Measurements from ENCODE around the gene RALGAPA2.
"Not testable (repeated sequence)": the region's sequence is repeated elsewhere in the genome, so short reads cannot be mapped to it uniquely, and the experiment has no call there.

Gene RALGAPA2

DNA sequence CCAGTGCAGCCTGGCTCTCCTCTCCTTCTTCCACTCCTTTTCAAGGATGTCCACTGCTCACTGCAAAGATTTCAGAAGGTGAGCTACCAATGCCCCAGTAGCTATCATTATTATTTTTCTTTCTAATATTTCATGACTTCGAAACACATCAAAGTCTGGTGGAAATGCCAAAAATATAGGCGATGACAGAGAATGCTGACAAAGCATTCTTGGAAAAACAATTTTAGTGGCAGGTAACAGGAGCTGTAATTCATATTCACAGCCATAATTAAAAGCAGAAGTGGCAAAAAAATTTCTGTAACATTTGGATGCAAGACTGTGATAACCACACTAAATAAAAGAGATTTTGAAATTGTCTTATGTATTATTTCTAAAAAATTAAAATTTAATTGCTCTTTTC is 133.6 kb downstream of the RALGAPA2 start:
- no peak for DNase-seq (ENCODE audit: low spot score)

DNA sequence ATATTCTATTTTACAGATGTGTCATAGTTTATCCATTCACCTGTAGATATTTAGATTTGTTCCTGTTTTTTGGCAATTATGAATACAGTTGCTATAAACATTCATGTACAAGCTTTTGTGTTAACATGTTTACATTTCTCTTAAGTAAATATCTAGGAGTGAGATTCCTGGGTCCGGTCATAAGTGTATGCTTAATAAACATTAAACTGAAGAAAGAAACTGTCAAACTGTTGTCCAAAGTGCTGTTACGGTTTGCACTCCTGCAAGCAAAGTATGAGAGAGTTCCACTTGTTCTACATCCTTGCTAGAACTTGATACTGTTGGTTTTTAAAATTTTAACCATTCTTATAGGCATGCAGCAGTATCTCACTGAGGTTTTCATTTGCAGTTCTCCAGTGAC is 138.6 kb downstream of the RALGAPA2 start:
- DNase-seq (ENCODE audit: low spot score), result no peak

DNA sequence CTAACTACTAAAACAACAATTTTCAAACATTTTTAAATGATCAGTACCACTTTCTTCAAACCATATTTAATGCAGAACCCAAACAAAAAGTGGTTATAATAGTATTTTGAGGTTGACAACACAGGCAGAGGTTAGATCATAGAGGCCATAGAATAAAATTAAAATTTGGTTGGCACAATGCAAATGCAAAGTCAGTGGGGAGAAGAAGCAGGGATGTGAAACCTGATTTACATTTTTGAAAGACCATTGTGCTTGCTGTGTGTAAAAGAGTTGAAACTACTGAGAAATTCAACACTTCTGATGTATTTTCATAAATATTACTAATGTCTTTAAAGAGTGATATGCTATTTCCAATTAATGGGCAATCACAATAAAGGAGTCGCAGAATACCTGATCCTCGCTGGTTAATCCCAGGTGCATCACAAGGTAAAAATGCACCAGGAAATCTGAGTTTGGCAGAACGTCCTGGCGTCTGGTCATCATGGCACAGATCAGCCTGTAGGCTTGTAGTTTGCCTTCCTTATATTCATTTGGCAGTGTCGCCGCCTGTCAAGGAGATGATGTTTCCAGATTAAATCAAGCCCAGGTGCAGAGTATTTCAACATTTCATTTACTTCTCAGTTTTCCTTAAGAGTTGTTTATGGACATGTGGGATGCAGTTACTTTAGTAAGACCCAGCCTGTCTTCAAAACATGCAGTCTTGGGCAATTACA is 141.2 kb downstream of the RALGAPA2 start:
- no peak for DNase-seq (ENCODE audit: low spot score)

DNA sequence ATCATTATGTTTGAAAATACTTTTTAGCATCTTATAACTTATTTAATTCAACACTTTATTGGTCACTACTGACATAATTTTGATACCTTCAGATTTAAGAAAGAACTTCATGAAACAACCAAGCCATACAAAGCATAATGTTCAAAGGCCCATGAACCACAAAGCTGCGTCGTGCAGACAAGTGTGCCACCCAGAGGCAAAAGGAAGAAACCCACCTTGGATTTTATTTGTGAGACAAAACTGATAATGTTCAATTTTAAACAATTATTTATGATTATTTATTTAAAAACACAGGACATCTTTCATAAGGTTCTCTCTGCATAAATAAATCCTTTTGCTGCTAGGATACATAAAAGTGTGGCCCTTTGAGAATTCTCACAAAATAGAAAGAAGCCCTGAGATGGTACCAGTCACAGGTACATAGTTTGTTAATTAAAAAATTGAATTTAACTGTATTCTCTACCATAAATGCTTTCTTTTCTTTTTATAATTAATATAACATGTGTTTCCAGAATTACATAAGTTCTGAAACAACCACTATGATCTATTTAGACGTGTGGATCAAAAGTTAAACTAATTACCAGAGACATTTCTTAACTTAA is 143.7 kb downstream of the RALGAPA2 start:
- DNase-seq (ENCODE audit: low spot score), result peak; percentile 24

- DNase-seq (ENCODE audit: low spot score), result no peak
These were observed 144.7 kb downstream of the RALGAPA2 start for GRCh38 chr20:20567712-20568111.

- DNase-seq (ENCODE audit: low spot score), result no peak
These were observed 145.9 kb downstream of the RALGAPA2 start for GRCh38 chr20:20566516-20566915.

- DNase-seq (ENCODE audit: low spot score), result no peak
These were observed 148.2 kb downstream of the RALGAPA2 start for GRCh38 chr20:20564279-20564678.

GRCh38 chr20:20562507-20562906 is 149.9 kb downstream of the RALGAPA2 start:
- DNase-seq (ENCODE audit: low spot score), result no peak

DNA sequence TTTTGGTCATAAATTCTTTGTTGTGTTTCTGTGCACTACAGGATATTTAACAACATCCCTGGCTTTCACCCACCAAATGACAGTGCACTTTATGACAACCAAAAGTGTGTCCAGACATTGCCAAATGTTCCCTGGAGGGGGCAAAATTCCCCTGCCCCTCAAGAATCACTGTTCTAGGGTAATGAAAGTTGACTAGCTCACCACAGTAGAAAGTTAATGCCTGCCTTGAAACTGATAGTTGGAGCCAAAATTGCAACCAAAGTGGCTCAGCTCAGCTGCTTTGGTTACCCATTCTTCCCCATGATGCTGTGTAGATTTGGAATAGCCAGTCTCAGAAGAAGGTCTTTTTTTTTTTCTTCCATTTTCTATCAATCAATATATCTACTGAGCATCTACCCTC is 150.6 kb downstream of the RALGAPA2 start:
- no peak for DNase-seq (ENCODE audit: low spot score)

- no peak for DNase-seq (ENCODE audit: low spot score)
These were observed 151.3 kb downstream of the RALGAPA2 start for GRCh38 chr20:20561172-20561571.

DNA sequence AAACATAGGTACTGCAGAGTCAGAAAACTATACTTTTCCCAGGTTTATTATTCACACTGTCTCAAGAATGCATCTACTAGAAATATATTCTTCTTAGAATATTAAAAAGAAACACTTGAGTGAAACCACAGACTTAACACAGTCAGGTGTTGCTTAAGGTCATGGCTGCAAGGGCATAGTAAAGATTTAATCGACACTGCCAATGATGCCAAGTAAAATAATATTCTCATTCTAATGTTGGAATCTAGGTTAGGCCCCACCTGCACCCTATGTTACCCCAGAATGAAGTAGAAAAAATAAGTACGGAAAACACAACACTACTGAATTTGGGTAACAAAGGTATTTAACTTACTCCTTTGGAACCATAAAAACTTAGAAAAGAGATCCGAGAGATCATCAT is 155.0 kb downstream of the RALGAPA2 start:
- no peak for DNase-seq (ENCODE audit: low spot score)

- no peak for DNase-seq (ENCODE audit: low spot score)
These were observed 156.6 kb downstream of the RALGAPA2 start for GRCh38 chr20:20555838-20556237.

DNA sequence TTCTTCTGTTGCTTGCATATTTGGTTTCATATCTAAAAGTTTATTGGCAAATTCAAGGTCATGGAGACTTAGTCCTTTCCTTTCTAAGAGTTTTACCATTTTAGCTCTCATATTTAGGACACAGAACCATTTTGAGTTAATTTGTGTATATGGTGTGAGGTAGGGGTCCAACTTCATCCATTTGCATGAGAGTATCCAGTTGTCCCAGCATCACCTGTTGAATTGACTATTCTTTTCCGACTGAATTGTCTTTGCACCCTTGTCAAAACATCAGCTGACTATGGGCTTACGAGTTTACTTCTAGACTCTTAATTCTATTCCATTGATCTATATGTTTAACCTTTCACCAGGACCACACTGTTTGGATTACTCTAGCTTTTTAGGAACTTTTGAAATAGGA is 157.5 kb downstream of the RALGAPA2 start:
- no peak for DNase-seq (ENCODE audit: low spot score)

GRCh38 chr20:20553541-20553940 is 158.9 kb downstream of the RALGAPA2 start:
- no peak for DNase-seq (ENCODE audit: low spot score)

DNA sequence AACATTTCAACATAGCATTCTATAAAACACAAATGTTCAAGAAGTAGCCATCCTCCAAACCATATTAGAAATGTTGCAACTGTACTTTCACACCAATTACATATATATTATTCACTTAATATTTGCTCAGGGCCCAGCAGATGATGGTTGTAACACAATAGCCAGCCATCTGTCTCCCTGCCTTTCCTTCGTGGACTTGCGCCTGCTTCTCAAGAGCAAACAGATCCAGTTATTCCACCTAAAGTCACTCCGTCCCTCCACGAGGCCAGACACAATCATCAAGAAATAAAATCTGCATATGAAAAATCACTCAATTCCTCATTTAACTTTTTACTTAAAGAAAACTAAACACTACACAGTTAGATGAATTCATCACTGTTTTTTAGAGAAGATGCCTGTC is 160.4 kb downstream of the RALGAPA2 start:
- DNase-seq (ENCODE audit: low spot score), result no peak

DNA sequence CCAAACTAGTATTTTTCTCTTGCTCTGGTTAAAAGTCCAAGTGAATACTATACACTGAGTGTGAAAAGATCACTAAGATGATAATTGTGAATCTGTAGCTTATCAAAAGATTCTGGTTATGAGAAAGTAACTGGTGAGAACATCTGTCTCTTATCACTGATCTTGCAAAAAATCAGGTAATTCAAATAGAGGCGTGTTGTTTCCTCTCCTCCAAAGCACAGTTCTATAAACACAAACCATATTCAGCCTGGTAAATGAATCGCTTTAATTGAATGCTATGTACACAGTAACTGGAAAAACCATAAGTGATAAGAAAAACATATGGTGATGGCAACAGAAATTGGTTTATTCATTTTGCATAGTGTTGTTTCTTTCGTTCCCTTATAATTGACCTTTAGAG is 161.0 kb downstream of the RALGAPA2 start:
- no peak for DNase-seq (ENCODE audit: low spot score)

DNA sequence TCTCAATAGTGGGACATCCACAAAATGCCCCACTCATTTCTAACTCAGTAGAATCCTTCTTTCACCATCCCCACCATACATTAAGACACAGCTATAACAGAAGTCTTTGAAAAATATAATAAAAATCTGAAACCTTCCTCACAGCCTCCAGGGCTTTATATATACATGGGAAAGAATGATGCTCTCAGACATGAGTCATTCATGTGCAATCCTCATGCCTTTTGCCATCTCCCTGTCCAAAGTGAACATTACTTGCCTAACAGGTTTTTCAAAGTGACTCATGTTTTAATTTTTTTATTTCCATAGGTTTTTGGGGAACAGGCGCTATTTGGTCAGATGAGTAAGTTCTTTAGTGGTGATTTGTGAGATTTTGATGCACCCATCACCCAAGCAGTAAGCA is 162.7 kb downstream of the RALGAPA2 start:
- no peak for DNase-seq (ENCODE audit: low spot score)

DNA sequence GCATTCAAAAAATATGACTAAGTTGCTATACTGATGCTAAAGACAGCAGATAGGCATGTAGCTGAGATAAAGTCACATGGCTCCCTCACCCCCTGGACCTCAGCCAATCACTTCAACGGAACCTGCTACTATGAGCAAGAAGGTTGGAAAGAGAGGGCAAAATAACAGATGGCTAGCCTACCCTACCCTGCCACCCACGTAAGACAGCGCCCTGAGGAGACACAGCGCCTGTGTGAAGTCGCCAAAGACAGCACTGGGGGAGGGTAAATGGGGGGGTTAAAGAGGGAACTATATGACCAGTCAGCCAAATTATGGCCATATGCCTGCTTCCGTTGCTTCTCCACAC is 163.2 kb downstream of the RALGAPA2 start:
- DNase-seq (ENCODE audit: low spot score), result no peak

DNA sequence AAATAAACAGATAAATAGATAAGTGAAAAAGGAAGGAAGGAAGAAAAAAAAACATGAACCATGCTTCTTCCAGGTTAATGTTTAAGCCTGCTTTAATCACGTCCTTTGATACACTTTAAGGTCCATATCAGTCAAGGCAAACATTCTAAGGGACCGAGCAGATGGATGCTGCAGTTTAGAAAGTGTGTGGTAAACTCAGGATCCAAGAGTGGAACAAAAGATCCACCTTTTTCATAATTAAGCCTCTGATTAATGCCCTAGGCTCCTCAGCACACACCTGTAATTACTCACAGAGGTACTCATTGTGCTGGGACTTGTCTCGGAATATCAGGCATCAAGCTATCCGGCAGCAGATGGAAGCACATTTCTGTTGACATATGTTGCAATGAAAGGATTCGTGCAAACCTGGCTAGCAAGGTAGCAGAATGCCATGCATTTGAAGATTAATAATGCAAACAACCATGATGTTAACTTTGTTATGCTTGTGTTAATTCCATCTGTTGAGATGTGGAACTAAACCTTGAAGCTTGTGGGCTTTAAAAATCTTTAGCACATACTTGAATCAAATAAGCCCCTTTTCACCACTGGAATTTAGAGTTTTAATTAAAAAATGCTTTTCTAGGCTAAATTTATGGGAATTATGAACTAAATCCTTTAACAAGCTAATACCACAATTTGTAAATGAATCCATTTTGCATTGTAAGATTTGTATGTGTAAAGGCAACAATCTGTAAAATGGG is 163.7 kb downstream of the RALGAPA2 start:
- DNase-seq (ENCODE audit: low spot score), result no peak

DNA sequence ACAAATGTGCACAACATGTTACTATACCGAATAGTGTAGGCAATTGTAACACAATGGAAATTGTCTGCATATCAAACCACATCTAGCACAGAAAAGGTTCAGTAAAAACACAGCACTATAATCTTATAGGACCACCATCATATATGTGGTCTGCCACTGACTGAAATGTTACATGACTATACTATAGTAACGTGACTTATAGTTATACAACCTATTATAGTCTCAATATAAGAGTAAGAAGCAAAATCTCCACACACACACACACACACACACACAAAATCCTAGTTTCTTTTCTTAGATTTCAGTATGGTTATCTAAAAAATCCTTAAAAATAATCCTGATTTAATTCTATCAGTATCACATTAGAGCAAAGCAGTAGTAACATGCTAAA is 164.6 kb downstream of the RALGAPA2 start:
- no peak for DNase-seq (ENCODE audit: low spot score)

DNA sequence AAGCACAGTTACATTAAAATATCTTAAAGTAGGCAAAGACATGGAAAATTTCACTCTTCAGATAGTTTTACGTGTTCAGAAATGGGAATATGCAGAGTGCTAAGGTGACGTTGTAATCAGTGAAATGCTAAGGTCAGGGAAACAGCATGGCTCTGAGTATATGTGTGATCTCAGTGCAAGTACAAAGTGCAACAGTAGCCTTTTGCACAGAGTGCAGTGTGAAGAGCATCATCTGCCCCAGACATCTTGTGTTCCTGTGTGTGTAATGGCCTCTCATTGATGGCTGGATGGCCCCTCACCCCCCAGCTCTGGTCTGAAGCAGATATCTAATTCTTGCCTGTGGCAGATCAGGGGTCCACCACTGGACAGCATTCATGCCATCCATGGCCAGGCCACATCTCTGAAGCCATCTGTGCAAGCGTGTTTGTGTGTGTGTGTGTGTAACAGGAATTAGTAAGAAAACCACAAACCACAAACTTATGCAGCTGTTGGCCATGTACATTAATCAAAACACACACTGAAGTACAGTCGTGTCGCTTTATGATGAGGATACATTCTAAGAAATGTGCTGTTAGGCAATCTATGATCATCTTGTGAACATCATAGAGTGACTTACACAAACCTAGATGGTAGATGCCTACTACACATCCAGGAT is 165.1 kb downstream of the RALGAPA2 start:
- peak; percentile 2 for DNase-seq (ENCODE audit: low spot score)

- no peak for DNase-seq (ENCODE audit: low spot score)
These were observed 166.0 kb downstream of the RALGAPA2 start for GRCh38 chr20:20546402-20546801.

DNA sequence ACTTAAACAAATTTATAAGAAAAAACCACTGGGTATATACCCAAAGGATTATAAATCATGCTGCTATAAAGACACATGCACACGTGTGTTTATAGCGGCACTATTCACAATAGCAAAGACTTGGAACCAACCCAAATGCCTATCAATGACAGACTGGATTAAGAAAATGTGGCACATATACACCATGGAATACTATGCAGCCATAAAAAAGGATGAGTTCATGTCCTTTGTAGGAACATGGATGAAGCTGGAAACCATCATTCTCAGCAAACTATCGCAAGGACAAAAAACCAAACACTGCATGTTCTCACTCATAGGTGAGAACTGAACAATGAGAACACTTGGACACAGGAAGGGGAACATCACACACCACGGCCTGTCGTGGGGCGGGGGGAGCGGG is 169.1 kb downstream of the RALGAPA2 start:
- not testable (repeated sequence) for DNase-seq (ENCODE audit: low spot score)

Data from CD4-positive, alpha-beta T cell treated with Interleukin-15 for 4 hours (primary cell).